HG02678 (cell line): ENCODE results near the gene LARP1B.
"Not testable (repeated sequence)": the region's sequence is repeated elsewhere in the genome, so short reads cannot be mapped to it uniquely, and the experiment has no call there.

ENCODE experiments used
- ATAC-seq: cut with Tn5 transposase; IDR thresholded peaks from one replicate; pipeline ENCODE4 v1.9.1; 2021; ENCODE audit warnings: mild to moderate bottlenecking, moderate library complexity; ENCODE audit not compliant: unreplicated experiment

Gene LARP1B

DNA sequence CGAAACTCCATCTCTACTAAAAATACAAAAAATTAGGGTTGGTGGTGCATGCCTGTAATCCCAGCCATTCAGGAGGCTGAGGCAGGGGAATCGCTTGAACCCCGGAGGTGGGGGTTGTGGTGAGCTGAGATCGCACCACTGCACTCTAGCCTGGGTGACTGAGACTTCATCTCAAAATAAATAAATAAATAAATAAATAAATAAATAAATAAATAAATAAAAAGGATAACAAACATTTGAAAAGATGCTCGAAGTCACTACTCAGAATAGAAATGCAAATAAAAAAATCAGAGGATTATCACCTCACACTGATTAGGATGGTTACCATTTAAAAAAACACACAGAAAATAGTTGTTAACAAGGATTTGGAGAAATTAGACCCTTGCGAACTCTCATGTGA lies 73.8 kb downstream of the LARP1B start:
- no peak for ATAC-seq

DNA sequence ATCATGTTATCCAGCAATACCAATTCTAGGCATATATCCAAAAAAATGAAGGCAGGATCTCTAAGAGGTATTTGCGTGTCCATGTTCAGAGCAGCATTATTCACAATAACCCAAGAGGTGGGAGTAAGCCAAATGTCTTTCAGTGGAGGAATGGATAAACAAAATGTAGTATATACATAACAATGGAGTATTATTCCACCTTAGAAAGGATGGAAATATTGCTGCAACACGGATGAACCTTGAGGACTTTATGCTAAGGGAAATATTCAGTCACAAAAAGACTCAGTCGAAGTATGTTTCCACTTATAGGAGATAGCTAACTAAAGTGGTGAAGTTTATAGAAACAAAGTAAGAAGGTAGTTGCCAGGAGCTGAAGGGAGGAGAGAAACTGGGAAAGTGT lies 74.3 kb downstream of the LARP1B start:
- ATAC-seq, result no peak

DNA sequence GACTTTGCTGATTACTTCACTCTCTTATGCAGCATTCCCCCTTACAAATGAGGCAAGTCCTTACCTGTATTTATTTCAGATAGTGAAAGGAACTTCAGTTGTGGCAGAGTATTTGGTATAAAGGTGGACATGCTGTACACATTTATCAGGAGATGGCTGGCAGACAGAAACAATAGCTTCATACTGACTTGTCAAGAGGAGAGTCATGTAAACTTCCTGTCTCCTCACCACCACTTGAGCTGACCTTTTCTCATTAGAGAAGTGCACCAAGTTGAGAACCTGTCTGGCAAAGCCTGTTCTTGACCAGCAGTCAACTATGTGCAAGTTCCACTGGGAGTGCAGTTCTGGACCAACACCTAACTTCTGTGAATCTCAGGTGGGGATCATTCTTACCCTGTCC lies 80.8 kb downstream of the LARP1B start:
- ATAC-seq, result no peak

DNA sequence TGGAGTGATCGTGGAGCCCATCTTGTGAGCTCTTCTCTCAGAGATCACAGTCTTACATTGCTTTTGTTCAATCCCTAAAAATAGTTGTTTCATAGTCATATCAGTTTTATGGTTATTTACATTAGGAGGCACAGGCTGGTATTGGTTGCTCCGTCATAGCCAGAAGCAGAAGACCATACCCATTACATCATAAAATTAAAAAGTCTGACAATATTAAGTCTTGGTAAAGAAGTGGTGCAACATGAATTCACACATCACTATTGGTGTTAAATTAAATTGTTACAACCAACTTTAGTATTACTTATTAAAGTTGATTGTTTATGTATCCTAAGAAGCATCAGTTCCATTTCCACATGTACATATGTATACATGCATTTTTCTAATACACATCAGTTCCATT lies 84.6 kb downstream of the LARP1B start:
- no peak for ATAC-seq

DNA sequence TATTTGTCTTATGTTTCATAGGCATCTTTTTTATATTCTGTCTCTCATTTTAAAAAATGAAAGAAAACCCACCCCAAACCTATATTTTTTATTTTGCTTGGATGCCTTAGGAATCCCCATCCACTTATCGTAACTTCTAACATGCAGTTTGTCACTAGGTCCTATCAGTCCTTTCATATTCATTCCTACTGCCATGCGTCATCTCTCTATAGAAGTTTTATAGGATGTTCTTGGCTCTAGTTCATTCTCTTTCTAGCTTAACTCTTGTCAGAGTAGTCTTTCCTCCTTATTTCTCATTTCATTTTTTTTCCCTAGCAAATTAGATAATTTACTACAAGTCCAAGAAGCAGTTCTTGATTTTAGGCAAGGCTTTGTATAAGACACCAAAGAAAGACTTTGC lies 92.7 kb downstream of the LARP1B start:
- no peak for ATAC-seq

DNA sequence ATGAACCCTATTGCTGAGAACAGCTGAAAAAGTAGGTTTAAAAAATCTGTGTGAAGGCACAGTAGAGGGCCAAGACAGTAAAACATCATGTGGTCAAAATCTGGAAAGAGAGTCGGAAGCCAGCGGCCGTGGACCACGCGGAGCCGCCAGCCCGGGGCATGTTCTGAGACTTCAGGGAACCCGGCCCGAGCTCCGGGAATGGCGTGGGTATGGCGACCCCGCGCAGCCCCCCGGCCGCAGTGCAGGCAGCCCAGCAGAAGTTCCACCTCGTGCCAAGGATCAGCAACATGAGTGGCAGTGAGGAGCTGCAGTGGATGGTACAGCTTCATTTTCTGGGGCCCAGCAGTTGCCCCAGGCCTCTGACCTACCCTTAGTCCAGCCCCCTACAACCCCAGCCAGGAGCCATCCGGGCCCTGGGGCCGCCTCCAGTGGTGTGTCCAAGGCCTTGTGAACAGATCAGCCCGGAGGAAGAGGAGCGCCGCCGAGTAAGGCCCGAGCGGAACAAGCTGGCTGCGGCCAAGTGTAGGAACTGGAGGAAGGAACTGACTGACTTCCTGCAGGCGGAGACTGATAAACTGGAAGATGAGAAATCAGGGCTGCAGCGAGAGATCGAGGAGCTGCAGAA lies 94.2 kb downstream of the LARP1B start:
- no peak for ATAC-seq

DNA sequence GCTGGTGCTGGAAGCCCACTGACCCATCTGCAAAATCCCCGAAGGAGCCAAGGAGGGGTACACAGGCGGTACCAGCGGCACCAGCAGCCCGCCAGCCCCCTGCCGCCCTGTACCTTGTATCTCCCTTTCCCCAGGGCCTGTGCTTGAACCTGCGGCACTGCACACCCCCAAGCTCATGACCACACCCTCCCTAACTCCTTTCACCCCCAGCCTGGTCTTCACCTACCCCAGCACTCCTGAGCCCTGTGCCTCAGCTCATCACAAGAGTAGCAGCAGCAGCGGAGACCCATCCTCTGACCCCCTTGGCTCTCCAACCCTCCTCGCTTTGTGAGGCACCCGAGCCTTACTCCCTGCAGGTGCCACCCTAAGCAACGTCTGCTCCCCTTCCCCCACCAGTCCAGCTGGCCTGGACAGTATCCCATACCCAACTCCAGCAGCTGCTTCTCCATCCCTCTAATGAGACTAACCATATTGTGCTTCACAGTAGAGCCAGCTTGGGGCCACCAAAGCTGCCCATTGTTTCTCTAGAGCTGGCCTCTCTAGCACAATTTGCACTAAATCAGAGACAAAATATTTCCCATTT lies 94.9 kb downstream of the LARP1B start:
- ATAC-seq, result no peak

DNA sequence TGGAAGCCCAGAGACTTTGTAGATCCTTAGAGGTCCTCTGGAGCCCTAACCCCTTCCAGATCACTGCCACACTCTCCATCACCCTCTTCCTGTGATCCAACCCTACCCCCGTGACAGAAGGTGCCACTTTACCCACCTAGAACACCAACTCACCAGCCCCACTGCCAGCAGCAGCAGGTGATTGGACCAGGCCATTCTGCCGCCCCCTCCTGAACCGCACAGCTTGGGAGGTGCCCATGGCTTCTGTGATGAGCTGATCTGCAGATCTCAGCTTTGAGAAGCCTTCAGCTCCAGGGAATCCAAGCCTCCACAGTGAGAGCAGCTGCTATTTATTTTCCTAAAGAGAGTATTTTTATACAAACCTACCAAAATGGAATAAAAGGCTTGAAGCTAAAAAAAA lies 95.4 kb downstream of the LARP1B start:
- ATAC-seq, result not testable (repeated sequence)

DNA sequence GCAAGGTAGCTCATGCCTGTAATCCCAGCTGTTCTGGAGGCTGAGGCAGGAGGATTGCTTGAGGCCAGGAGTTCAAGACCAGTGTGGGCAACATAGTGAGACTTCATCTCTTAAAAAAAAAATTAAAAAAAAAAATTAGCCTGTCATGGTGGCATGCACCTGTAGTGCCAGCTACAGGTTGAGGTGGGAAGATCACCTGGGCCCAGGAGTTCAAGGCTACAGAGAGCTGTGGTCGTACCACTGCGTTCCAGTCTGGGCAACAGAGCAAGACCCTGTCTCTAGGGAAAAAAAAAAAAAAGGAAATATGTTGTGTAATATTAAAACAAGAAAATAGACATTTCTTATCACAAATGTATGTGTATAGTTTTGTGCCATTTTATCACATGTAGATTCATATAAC lies 97.8 kb downstream of the LARP1B start:
- ATAC-seq, result no peak

DNA sequence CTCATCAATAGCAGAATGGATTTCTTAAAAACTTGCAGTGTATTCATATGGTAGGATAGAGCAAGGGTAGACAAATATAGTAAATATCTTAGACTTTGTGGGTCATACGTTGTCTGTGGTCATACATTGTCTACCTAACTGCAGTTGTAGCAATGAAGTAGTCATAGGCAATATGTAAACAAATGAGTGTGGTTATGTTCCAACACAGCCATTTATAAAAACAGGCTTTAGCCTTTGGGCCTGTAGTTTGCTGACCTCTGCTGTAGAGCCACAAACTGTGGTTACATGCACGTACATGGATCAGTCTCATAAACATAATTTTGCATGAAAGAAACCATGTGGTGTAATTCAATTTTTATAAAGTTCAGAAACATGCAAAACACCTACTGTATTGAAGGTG lies 98.9 kb downstream of the LARP1B start:
- ATAC-seq, result no peak

DNA sequence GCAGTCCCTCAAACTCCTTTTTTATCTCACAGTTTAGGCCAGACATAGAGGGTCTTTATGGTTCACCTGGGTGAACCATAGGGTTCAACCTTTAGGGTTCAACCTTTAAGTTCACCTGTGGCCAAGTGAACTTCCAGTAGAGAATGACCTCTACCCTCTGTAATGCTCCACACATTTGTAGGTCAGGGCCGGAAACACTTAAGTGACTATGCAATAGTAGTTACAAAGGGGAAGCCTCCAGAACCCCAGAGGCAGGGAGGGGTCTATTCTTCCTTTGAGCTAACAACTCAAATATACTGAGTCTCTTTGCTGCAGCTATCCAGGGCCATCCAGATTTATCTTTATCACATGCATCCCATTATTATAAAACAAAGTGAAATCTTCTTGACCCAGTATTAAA lies 100.0 kb downstream of the LARP1B start:
- no peak for ATAC-seq

DNA sequence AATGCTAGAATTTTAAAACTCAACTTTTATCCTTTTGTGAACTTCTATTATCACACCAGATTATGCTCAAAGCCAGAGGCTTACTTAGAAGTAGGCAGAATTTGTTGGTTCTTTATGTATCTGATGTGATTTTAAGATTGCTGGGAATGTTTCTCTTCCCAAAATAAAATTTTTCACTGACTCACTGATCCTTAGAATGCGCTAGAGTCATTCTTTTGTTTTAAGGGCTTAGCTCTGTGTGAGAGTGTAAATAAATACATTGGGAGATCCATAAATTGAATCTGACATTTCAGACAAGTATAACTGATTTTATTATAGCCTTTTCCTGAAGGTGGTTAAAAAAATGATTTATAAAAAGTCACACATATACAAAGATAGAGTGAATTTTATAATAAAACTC lies 101.3 kb downstream of the LARP1B start:
- no peak for ATAC-seq

DNA sequence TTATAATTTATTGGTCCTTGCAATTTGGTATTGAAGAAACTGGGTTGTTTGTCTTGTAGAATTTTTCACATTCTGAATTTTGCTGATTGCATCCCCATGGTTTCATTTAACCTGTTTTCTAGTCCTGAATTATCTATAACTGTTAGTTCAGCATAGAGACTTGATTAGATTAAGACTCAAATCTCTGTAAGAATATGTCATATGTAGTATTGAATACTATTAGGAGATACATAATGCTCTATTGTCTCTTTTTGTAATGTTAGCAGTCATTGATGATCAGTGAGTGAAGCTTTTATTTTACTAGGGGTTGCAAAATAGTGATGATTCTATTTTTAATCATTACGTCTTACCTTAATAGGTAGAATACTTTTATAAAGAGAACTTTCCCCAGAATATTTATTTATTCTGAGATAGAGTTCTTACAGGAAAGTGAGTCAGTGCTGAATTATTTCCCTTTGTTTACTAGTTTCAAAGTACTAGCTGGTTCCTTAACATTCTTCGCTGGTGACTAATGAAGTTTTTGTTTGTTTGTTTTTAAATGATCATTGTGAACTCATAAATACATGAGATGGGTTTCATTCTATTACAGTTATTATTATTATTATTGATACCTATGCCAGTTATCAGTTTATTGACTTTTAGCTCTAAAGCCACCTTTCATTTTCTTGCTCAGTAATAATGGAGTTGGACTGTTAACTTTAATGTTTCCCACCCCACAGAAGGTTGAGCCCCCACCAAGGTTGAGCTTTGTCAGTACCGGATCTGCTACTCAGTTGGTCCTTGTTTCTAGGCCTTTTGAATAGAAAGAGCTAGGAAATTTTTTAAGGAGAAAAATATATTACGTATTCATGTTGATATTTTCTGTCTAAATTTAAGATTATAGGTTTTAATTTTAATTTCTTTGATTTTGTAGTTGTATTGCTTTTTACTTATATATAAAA lies 102.3 kb downstream of the LARP1B start:
- no peak for ATAC-seq

DNA sequence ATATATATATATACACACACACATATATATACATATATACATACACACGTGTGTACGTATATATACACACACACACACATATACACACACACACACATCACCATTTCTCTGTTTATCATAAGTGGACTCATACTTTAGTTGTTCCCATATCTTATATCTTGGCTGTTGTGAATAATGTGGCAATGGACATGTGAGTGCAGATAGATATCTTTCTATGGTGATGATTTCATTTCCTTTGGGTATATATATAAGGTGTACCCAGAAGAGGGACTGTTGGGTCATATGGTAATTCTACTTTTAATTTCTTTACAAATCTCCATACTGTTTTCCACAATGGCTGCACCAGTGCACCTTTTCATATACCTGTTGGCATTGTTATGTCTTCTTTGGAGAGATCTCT lies 105.9 kb downstream of the LARP1B start:
- no peak for ATAC-seq

DNA sequence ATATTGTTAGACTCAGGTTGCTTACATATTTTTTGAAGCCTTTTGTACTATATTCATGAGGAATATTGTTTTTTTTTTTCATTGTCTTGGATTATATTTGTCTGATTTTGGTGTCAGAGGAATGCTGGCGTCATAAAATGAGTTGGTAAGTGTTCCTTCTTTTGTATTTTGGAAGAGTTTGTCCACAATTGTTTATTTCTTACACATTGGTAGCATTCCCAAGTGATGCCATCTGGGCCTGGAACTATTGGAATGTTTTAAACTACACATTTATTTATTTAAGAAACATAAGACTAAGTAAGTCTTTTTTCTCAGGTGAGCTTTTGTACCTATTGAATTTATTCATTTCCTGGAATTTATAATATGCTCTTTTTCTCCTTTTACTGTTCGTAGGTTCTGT lies 107.6 kb downstream of the LARP1B start:
- ATAC-seq, result no peak

DNA sequence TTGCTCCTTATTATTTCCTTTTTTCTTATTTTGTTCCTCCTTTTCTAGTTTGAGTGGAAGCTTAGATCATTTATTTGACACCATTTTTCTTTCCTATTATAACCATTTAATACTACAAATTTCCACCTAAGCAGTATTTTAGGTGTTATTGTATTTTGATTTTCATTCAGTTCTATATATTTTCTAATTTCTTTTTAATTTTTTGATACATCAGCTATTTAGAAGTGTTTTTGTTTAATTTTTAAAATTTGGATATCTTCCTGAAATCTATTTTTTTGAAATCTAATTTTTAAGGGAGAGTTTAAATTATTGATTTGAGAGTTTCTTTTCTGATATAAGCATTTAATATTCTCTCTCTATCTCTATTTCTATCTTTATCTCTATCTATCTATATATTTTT lies 108.1 kb downstream of the LARP1B start:
- no peak for ATAC-seq

DNA sequence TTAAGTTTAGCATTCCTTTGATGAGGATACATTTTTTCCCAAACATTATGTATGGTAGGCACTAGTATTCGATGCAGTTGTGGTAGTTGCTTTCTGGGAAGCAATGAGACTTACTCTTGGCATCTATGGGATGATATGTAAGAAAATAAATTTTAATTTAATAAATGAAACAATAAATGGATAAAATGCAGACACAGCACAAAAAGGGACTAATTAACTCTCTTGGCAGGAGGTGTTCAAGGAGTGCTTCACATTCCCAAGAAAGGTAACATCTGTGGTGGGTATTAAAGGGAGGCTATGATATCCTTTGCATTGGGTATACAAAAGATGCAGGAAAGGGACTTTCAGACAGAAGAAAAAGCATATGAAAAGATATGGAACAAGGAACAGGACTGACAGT lies 115.5 kb downstream of the LARP1B start:
- ATAC-seq, result no peak

DNA sequence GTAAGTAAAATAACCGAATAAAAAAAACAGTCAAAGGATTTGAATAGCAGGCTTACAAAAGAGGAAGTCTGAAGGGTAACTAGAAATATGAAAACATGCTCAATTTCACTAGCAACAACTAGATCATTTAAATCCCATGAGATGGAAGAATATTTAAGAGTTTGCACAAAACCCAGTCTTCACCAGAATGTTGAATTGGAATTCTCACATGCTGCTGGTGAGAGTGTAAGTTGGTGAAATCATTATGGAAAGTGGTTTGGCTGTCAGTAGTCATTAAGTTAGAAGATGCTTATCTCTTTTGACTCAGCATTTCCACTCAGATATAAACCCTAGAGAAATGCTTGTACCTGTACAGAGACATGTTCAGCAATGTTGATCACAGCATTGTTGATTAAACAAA lies 116.4 kb downstream of the LARP1B start:
- peak; percentile 43 for ATAC-seq

DNA sequence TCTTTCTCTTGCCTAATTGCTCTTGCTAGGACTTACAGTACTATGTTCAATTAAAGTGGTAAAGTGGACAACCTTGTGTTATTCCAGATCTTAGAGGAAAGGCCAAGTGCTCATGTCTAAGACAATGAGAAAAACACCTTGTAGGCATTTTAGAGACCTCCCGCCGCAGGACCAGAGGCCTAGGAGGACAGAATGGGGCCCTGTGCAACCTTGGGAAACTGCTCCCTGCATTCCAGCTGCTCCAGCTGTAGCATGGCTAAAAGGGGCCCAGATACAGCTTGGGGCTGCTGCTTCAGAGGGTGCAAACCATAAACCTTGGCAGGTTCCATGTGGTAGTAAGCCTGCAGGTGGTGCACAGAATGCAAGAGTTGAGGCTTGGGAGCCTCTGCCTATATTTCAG lies 125.5 kb downstream of the LARP1B start:
- ATAC-seq, result no peak

DNA sequence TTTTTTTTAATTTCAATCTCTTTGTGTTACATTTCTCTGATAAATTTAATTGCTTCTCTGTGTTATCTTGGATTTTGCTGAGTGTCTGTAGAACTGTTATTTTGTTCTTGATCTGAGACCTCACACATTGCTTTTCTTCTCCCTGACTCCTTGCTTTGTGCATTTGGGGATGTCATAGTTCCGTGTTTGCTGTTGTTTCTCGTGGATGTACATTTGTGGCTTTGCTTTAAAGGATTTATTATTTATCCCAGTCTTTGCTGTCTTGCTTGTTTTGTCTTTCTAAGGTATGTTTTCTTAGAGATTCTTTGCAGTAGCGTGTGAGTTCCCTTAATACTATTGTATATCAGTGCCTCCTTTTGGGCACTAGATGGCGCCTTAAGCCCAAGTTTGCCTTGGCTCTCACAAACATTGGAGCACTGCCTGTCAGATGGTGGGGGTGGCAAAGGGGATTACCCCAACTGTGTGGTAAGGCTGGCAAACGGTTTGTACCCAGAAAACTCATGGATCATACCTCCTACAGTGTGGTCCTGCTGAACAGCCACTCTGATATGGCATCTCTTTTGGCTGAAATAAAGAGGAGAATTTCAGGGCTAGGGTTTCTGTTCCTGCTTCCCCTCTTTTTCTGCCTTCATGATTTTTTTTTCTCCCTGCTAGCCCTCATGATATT lies 130.1 kb downstream of the LARP1B start:
- ATAC-seq, result peak; percentile 99
